Measurements from ENCODE around the gene SUPT5H.

The SUPT5H gene

GRCh38 chr19:39497996-39498797 is 52.8 kb downstream of the SUPT5H start:
- peak; percentile 39 for DNase-seq (ENCODE audit: low read depth)

DNA sequence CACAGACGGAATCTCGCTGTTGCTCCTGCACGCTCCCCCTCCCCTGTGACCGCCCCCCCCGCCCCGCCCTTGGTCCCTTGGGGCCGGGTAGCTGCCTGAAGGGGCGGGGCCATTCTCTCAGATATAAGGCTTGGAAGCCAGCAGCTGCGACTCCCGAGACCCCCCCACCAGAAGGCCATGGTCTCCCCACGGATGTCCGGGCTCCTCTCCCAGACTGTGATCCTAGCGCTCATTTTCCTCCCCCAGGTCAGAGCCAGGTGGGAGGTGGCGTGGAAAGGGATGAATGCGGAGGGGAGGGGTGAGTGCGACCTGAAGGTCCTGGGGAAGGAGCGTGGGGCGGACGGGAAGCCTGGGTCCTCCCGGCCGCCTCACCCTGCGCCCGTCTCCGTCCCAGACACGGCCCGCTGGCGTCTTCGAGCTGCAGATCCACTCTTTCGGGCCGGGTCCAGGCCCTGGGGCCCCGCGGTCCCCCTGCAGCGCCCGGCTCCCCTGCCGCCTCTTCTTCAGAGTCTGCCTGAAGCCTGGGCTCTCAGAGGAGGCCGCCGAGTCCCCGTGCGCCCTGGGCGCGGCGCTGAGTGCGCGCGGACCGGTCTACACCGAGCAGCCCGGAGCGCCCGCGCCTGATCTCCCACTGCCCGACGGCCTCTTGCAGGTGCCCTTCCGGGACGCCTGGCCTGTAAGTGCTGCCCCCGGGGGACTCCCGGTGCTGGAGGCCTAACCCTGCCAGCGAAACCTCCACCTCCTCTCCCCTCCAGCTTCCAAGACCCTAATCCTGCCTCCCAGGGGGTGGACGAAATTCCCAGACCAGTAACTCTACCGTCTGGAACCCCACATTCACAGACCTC is 53.6 kb downstream of the SUPT5H start, which contains the start of gene DLL3:
TSS of gene DLL3 (plus strand) at position 150 of the 845 bp plus-strand sequence. CDS start at position 178, 28 bp downstream.
- DNase-seq (ENCODE audit: low read depth) = peak; percentile 23

DNA sequence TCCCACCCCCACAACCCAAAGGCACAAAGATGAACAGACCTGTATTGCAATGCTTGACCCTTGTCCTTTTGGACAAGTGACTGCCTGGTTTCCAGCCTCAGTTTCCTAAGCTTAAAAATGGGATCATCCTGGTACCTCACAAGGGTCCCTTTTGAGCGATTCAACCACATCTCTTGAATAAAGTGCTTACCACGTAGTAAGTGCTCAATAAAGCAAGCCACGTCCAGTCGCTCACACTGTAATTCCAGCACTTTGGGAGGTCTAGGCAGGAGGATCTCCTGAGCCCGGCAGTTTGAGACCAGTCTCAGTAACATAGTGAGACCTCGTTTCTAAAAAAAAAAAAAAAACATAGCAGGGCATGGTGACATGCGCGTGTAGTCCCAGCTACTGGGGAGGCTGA is 54.5 kb downstream of the SUPT5H start:
- no peak for DNase-seq (ENCODE audit: low read depth)

- DNase-seq (ENCODE audit: low read depth) = no peak
Measured at GRCh38 chr19:39500543-39500942, 55.2 kb downstream of the SUPT5H start.

- DNase-seq (ENCODE audit: low read depth) = no peak
Measured at GRCh38 chr19:39501340-39501739, 56.0 kb downstream of the SUPT5H start.

- DNase-seq (ENCODE audit: low read depth) = peak; percentile 74
Measured at GRCh38 chr19:39502640-39503417, 57.4 kb downstream of the SUPT5H start.

GRCh38 chr19:39506598-39506943 is 61.2 kb downstream of the SUPT5H start:
- DNase-seq (ENCODE audit: low read depth) = no peak

DNA sequence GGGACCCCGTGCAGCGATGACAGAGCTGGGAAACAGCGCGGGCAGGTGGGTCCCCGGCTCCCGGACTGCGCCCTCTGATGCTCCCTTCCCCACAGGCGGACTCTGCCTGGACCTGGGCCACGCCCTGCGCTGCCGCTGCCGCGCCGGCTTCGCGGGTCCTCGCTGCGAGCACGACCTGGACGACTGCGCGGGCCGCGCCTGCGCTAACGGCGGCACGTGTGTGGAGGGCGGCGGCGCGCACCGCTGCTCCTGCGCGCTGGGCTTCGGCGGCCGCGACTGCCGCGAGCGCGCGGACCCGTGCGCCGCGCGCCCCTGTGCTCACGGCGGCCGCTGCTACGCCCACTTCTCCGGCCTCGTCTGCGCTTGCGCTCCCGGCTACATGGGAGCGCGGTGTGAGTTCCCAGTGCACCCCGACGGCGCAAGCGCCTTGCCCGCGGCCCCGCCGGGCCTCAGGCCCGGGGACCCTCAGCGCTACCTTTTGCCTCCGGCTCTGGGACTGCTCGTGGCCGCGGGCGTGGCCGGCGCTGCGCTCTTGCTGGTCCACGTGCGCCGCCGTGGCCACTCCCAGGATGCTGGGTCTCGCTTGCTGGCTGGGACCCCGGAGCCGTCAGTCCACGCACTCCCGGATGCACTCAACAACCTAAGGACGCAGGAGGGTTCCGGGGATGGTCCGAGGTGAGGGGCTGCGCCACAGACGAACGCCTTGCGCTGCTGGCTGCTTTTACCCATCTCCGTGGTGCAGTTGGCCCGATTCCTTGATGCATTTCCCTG is 61.7 kb downstream of the SUPT5H start:
- peak; percentile 80 for DNase-seq (ENCODE audit: low read depth)

DNA sequence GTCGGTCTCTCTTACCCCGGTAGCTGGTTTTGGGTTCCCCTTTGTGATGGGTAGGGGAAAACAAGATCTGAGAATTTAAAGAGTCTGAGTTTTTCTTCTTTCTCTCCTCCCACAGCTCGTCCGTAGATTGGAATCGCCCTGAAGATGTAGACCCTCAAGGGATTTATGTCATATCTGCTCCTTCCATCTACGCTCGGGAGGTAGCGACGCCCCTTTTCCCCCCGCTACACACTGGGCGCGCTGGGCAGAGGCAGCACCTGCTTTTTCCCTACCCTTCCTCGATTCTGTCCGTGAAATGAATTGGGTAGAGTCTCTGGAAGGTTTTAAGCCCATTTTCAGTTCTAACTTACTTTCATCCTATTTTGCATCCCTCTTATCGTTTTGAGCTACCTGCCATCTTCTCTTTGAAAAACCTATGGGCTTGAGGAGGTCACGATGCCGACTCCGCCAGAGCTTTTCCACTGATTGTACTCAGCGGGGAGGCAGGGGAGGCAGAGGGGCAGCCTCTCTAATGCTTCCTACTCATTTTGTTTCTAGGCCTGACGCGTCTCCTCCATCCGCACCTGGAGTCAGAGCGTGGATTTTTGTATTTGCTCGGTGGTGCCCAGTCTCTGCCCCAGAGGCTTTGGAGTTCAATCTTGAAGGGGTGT is 62.5 kb downstream of the SUPT5H start:
- no peak for DNase-seq (ENCODE audit: low read depth)

- DNase-seq (ENCODE audit: low read depth) = no peak
Measured at GRCh38 chr19:39508629-39509028, 63.2 kb downstream of the SUPT5H start.

GRCh38 chr19:39509233-39509632 is 63.9 kb downstream of the SUPT5H start:
- DNase-seq (ENCODE audit: low read depth) = no peak

- DNase-seq (ENCODE audit: low read depth) = no peak
Measured at GRCh38 chr19:39512988-39513387, 67.6 kb downstream of the SUPT5H start.

- DNase-seq (ENCODE audit: low read depth) = no peak
Measured at GRCh38 chr19:39514840-39515550, 69.6 kb downstream of the SUPT5H start, which contains the start of gene SELENOV. TSS of gene SELENOV (plus strand) at chr19:39515139. CDS start at chr19:39515213, 74 bp downstream.

DNA sequence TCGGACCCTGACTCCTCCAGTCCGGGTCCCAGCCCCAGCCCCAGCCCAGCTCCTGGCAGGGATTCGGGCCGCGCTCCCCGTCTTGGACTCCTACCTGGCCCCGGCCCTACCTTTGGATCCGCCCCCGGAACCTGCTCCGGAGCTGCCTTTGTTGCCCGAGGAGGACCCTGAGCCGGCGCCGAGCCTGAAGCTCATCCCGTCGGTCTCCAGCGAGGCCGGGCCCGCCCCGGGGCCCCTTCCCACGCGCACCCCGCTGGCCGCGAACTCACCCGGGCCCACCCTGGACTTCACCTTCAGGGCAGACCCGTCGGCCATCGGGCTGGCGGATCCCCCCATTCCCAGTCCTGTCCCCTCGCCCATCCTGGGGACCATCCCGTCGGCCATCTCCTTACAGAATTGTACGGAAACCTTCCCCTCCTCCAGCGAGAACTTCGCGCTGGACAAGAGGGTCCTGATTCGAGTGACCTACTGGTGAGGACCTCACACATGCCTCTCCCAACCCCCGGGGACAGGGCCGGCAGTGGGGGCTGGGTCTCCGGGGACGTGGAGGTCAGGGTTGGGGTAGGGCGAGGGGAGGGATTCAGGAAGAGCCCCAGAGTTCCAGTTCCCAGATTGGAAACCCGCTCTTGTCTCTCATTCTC is 70.3 kb downstream of the SUPT5H start:
- DNase-seq (ENCODE audit: low read depth) = no peak

GRCh38 chr19:39516270-39516669 is 70.9 kb downstream of the SUPT5H start:
- DNase-seq (ENCODE audit: low read depth) = no peak

DNA sequence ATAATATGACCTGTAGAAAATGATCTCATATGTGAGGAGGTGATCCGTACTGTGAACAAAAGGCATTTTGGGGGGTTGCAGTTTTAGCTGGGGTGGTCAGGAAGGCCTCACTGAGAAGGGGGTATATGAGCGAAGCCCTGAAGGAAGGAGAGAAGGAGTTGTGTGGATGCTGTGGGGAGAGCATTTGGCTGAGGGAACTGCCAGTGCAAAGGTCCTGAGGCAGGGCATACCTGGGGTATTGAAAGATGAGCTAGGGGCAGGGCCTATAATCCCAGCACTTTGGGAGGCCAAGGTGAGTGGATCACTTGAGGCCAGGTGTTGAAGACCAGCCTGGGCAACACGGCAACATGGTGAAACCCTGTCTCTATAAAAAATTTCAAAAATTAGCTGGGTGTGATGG is 72.0 kb downstream of the SUPT5H start:
- DNase-seq (ENCODE audit: low read depth) = no peak

GRCh38 chr19:39518458-39518857 is 73.1 kb downstream of the SUPT5H start:
- DNase-seq (ENCODE audit: low read depth) = no peak

DNA sequence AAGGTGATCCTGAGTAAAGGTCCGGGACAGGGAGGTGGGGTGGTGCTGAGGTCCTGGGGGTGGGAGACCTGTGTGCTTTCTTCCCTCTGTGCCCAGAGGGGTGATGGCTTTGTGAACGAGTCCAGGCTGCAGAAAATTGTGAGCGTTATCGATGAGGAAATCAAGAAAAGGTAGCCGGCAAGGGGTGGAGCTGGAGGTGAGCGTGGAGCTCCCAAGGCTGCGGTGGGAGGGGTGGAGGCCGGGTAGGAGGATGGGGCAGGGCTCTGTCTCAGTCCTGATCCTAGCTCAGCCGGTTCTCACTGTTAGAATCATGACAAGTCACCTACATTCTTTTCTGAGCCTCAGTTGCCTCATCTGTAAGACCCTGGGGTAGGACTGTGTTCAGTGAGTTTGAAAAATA is 73.6 kb downstream of the SUPT5H start:
- DNase-seq (ENCODE audit: low read depth) = no peak

GRCh38 chr19:39520541-39521484 is 75.4 kb downstream of the SUPT5H start:
- no peak for DNase-seq (ENCODE audit: low read depth)

Measured in iris pigment epithelial cell (primary cell).